ENCODE results near the gene UGT1A3. TPM values are rescaled to one million over a fixed set of nuclear protein-coding genes. Genes with fewer than 3 reads are reported as not detected.

The UGT1A3 gene
- total and polyA plus RNA-seq, 2 donors (not counting 1 experiment from before 2014, with no cell fraction given), result not detected

DNA sequence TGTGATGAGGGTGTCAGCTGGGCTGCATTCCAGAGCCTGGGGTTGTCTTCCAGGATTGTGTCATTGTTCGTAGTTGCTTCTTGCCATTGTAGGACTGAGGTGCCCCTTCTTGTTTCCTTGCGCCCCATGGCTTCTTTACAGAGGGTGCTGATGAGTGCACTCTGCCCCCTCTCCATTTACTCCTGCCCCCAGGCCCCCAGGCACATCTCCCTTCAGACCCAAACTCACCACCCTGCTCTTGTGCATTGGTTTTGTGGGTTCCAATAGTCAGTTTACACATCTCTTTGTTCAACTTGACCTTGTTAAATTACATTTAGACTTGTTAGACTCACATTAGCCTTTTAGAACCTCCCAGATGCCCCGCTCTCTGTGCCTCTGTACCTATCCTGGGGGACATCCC, 92.4 kb downstream of the UGT1A3 start:
- Mint-ChIP-seq H3K4me1 (no peaks in the 10 kb centered on the region), H3K4me3 (no peak overlapping the region), H3K27ac (no peak overlapping the region), H3K9me3 (ENCODE audit: insufficient read depth) (peaks cover 1% of the 10 kb centered on the region), H3K27me3 (peaks cover 9% of the 10 kb centered on the region)
- ChIA-PET CTCF (no interaction called here), POLR2A (no interaction called here)
- no peaks in the 10 kb centered on the region for H4K20me1 ChIP-seq (ENCODE audit: control insufficient read depth, insufficient read depth, low read length, poor library complexity, severe bottlenecking)
- no peaks in the 10 kb centered on the region for H3K36me3 ChIP-seq (replicated peaks in 1 of 2; ENCODE audit: control extremely low read depth in 1 of 2, control insufficient read depth in 1 of 2, extremely low read depth in 1 of 2, insufficient read depth in 2 of 2, low read length in 1 of 2)
- H3K27me3 ChIP-seq (replicated peaks in 1 of 4; ENCODE audit: control extremely low read depth in 1 of 4, control insufficient read depth in 3 of 4, insufficient read depth in 4 of 4, low read length in 3 of 4), result peaks cover 0 to 5% (median 0%) of the 10 kb centered on the region in 4 experiments
- no peaks in the 10 kb centered on the region for H3K4me1 ChIP-seq (ENCODE audit: control insufficient read depth in 2 of 2, insufficient read depth in 2 of 2, low read length in 2 of 2)
- no peak for TF ChIP-seq EZH2 (IDR thresholded peaks at IDR 0.05; ENCODE audit: borderline replicate concordance, insufficient read depth, low read depth, low read length, poor library complexity, severe bottlenecking)
- TF ChIP-seq, protein P1, sequence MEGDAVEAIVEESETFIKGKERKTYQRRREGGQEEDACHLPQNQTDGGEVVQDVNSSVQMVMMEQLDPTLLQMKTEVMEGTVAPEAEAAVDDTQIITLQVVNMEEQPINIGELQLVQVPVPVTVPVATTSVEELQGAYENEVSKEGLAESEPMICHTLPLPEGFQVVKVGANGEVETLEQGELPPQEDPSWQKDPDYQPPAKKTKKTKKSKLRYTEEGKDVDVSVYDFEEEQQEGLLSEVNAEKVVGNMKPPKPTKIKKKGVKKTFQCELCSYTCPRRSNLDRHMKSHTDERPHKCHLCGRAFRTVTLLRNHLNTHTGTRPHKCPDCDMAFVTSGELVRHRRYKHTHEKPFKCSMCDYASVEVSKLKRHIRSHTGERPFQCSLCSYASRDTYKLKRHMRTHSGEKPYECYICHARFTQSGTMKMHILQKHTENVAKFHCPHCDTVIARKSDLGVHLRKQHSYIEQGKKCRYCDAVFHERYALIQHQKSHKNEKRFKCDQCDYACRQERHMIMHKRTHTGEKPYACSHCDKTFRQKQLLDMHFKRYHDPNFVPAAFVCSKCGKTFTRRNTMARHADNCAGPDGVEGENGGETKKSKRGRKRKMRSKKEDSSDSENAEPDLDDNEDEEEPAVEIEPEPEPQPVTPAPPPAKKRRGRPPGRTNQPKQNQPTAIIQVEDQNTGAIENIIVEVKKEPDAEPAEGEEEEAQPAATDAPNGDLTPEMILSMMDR (IDR thresholded peaks at IDR 0.05), result no peak
- no peak overlapping the region for H3K4me2 ChIP-seq (replicated peaks; ENCODE audit: low read depth, low read length, poor library complexity, severe bottlenecking)
- no peak overlapping the region for H3K4me3 ChIP-seq (ENCODE audit: control extremely low read depth in 1 of 5, extremely low read depth in 1 of 5, insufficient read depth in 1 of 5, low read depth in 2 of 5, low read length in 4 of 5)
- ATAC-seq (ENCODE audit: low read depth) (no peak), DNase-seq (no peak)
- intact Hi-C loops (cut with micrococcal nuclease), result no loop called here
- H3K79me2 ChIP-seq (ENCODE audit: control insufficient read depth, insufficient read depth, low read length), result no peaks in the 10 kb centered on the region
- no peak overlapping the region for H3K27ac ChIP-seq (ENCODE audit: low read length in 2 of 2)
- H2AFZ ChIP-seq (ENCODE audit: insufficient read depth, low read depth, low read length, poor library complexity, severe bottlenecking), result no peak overlapping the region
- 100% methylated on average over 1 of the region's 3 CpGs for WGBS (ENCODE audit: insufficient coverage)
- H3K9ac ChIP-seq (ENCODE audit: low read length), result no peak overlapping the region
- peaks cover 0 to 6% (median 0%) of the 10 kb centered on the region in 3 donors for H3K9me3 ChIP-seq (ENCODE audit: control extremely low read depth in 1 of 3, control insufficient read depth in 2 of 3, insufficient read depth in 1 of 3, low read length in 2 of 3)

GRCh38 chr2:233821709-233822100, 92.9 kb downstream of the UGT1A3 start:
- H3K27me3 ChIP-seq (replicated peaks in 1 of 4; ENCODE audit: control extremely low read depth in 1 of 4, control insufficient read depth in 3 of 4, insufficient read depth in 4 of 4, low read length in 3 of 4), result peaks cover 0 to under 1% (median 0%) of the 10 kb centered on the region in 4 experiments
- no peak for TF ChIP-seq EZH2 (IDR thresholded peaks at IDR 0.05; ENCODE audit: borderline replicate concordance, insufficient read depth, low read depth, low read length, poor library complexity, severe bottlenecking)
- TF ChIP-seq, protein P1 (IDR thresholded peaks at IDR 0.05), result no peak
- Mint-ChIP-seq H3K27ac (no peak overlapping the region), H3K4me1 (no peaks in the 10 kb centered on the region), H3K27me3 (peaks cover 11% of the 10 kb centered on the region), H3K9me3 (ENCODE audit: insufficient read depth) (peaks cover 1% of the 10 kb centered on the region), H3K4me3 (no peak overlapping the region)
- H4K20me1 ChIP-seq (ENCODE audit: control insufficient read depth, insufficient read depth, low read length, poor library complexity, severe bottlenecking), result no peaks in the 10 kb centered on the region
- no peak overlapping the region for H3K4me2 ChIP-seq (replicated peaks; ENCODE audit: low read depth, low read length, poor library complexity, severe bottlenecking)
- ChIA-PET POLR2A (no interaction called here), CTCF (no interaction called here)
- H3K36me3 ChIP-seq (replicated peaks in 1 of 2; ENCODE audit: control extremely low read depth in 1 of 2, control insufficient read depth in 1 of 2, extremely low read depth in 1 of 2, insufficient read depth in 2 of 2, low read length in 1 of 2), result no peaks in the 10 kb centered on the region
- WGBS (ENCODE audit: insufficient coverage), result 93% methylated on average over 6 of the region's 8 CpGs
- H3K27ac ChIP-seq (ENCODE audit: low read length in 2 of 2), result no peak overlapping the region
- ATAC-seq (ENCODE audit: low read depth) (no peak), DNase-seq (no peak)
- no peaks in the 10 kb centered on the region for H3K4me1 ChIP-seq (ENCODE audit: control insufficient read depth in 2 of 2, insufficient read depth in 2 of 2, low read length in 2 of 2)
- peaks cover 0 to 2% (median 0%) of the 10 kb centered on the region in 3 donors for H3K9me3 ChIP-seq (ENCODE audit: control extremely low read depth in 1 of 3, control insufficient read depth in 2 of 3, insufficient read depth in 1 of 3, low read length in 2 of 3)
- H3K9ac ChIP-seq (ENCODE audit: low read length), result no peak overlapping the region
- intact Hi-C loops (cut with micrococcal nuclease), result no loop called here
- no peaks in the 10 kb centered on the region for H3K79me2 ChIP-seq (ENCODE audit: control insufficient read depth, insufficient read depth, low read length)
- H3K4me3 ChIP-seq (ENCODE audit: control extremely low read depth in 1 of 5, extremely low read depth in 1 of 5, insufficient read depth in 1 of 5, low read depth in 2 of 5, low read length in 4 of 5), result no peak overlapping the region
- no peak overlapping the region for H2AFZ ChIP-seq (ENCODE audit: insufficient read depth, low read depth, low read length, poor library complexity, severe bottlenecking)

All from B cell (primary cell).